BE2C (cell line): ENCODE results near the gene KLF13. TPM values are rescaled to one million over a fixed set of nuclear protein-coding genes. Genes with fewer than 3 reads are reported as not detected.
A peak's percentile ranks its signal among the peaks of the same experiment; 100 is the strongest.

Experiments
- DNase-seq: peaks from one replicate; pipeline ENCODE4 v3.0.0-alpha.2; 2020
- H3K27me3 ChIP-seq: fragments of 250-450 bp; sonication (Bioruptor Pico); 2 replicates; pipeline ENCODE4 v1.5.1; 2020; ENCODE audit warnings: mild to moderate bottlenecking
- H3K36me3 ChIP-seq: fragments of 250-450 bp; sonication (Bioruptor Pico); 2 replicates; pipeline ENCODE4 v1.5.1; 2020; ENCODE audit warnings: mild to moderate bottlenecking
- H3K4me1 ChIP-seq: fragments of 250-450 bp; sonication (Bioruptor Pico); 2 replicates; pipeline ENCODE4 v1.5.1; 2020
- H3K4me3 ChIP-seq: 2 replicates; pipeline ENCODE4 v1.5.1; 2011; ENCODE audit warnings: low read depth, low read length
- H3K9me3 ChIP-seq: fragments of 250-450 bp; sonication (Bioruptor Pico); 2 replicates; pipeline ENCODE4 v1.5.1; 2020
- CTCF ChIP-seq: IDR thresholded peaks from 2 replicates; pipeline ENCODE4 v1.5.1; 2012; ENCODE audit warnings: mild to moderate bottlenecking, low read depth, low read length
- polyA plus RNA-seq: library from polyadenylated mRNA; unstranded; fragments of >200 nt; gene quantifications from one replicate; pipeline ENCODE4 v1.2.1, GENCODE V29; 2012; ENCODE audit warnings: low read depth, missing spikeins; ENCODE audit not compliant: insufficient read length, insufficient read depth

The KLF13 gene
- 88.9 TPM for polyA plus RNA-seq

DNA sequence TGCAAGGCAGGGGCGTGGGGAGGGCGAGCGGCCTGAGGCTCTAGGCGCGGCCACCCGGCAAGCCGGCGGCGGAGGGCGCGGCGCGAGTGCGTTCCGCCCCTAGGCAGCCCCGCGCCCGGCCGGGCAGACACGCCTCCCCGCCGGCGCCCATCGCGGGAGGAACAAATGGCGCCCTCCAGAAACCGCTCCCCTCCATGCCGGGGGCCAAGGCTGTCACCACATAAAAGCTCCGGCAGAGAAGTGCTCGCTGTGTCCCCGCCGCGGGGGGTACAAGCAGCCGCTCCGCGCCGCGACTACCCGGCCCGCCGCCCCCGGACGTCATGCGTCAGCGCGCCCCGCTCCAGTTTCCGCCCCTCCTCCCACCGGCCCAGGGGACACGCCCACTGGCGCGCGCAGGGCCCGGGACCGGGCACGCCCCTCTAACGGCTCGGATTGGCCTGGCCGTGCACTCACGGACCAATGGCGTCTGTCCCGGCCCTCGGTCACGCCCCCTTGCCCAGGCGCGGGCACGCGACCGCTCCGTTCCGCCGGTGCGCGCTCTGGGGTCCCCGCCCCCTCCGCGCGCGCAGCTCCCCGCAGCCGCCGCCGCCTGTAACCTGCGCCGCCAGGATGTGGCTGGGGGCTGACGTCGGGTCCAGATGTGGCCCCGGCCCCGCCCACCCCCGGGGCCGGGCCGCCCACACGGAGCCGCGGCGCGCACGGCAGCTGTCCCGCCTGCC is at the start of gene KLF13:
Gene KLF13 (plus strand): TSS at position 680 of the 719 bp plus-strand sequence. CDS start 378 bp downstream, outside the sequence.
- no peak for TF ChIP-seq CTCF
- H3K36me3 ChIP-seq, result peaks cover 6% of the 10 kb centered on the region
- peaks cover 16% of the 10 kb centered on the region for H3K4me1 ChIP-seq
- no peaks in the 10 kb centered on the region for H3K27me3 ChIP-seq
- no peaks in the 10 kb centered on the region for H3K9me3 ChIP-seq
- peak within 1 kb of the TSS; percentile 73 for H3K4me3 ChIP-seq
- peak; percentile 99 for DNase-seq

GRCh38 chr15:31277335-31278060 is 49.1 kb upstream of the KLF13 start:
- DNase-seq, result no peak
- TF ChIP-seq CTCF, result no peak
- H3K36me3 ChIP-seq, result no peaks in the 10 kb centered on the region
- no peaks in the 10 kb centered on the region for H3K27me3 ChIP-seq
- no peaks in the 10 kb centered on the region for H3K9me3 ChIP-seq
- peaks cover 23% of the 10 kb centered on the region for H3K4me1 ChIP-seq
- H3K4me3 ChIP-seq, result no peak overlapping the region

DNA sequence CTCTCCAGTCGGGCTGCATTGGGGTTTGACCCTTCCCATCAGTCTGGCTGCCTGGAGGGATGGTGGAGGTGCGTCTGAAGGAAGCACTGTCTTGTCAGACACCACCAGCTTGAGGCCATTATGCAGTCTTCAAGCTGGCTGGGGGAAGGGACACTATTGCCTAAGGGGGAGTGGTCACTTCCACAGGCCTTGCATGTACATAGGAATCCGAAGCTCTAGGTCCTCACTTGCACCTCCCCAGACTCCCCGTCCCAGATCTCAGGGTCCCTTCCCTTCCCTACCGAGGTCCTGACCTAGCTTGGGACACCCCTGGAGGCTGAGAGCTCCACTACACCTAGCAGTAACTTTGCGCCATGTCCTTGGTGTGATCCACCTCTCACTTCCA is 48.6 kb upstream of the KLF13 start:
- TF ChIP-seq CTCF, result no peak
- H3K9me3 ChIP-seq, result no peaks in the 10 kb centered on the region
- peaks cover 23% of the 10 kb centered on the region for H3K4me1 ChIP-seq
- H3K36me3 ChIP-seq, result no peaks in the 10 kb centered on the region
- no peak overlapping the region for H3K4me3 ChIP-seq
- DNase-seq, result no peak
- H3K27me3 ChIP-seq, result no peaks in the 10 kb centered on the region

DNA sequence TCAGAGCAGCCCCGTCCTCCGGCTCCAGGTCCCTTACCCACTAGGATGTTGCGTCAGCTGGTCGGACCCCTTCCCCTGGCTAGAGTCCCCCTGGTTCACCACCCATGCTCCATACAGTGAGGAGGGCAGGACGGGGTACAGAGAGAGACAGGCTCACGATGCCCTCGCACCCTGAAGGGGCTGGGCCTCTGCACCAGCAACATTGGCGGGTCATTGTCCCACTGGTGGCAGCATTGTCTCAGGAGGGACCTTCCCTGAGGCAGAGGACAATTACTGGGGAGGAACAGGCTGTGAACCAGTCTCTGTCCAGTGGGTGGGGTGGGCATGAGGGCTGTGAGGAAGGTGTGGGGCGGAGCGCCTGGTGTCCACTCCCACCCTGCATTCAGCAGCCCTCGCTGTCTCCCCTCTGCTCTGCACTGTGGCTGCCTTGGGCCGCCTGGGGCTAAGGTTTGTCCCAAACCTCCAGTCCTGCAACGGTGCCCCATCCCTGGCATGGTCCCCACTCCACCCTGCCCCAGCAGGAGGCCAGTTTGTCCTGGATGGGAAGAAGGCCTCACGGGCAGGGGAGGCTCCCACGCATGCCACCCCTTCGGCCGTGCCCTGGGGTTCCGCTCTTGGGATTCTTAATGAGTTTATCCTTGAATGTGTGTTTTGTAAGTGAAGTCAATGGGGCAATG is 48.0 kb upstream of the KLF13 start:
- no peaks in the 10 kb centered on the region for H3K9me3 ChIP-seq
- no peak for DNase-seq
- H3K27me3 ChIP-seq, result no peaks in the 10 kb centered on the region
- H3K4me3 ChIP-seq, result no peak overlapping the region
- H3K36me3 ChIP-seq, result no peaks in the 10 kb centered on the region
- TF ChIP-seq CTCF, result no peak
- peaks cover 23% of the 10 kb centered on the region for H3K4me1 ChIP-seq

GRCh38 chr15:31279221-31280045 is 47.2 kb upstream of the KLF13 start:
- no peak for DNase-seq
- H3K9me3 ChIP-seq, result no peaks in the 10 kb centered on the region
- no peak overlapping the region for H3K4me3 ChIP-seq
- peaks cover 23% of the 10 kb centered on the region for H3K4me1 ChIP-seq
- no peak for TF ChIP-seq CTCF
- H3K36me3 ChIP-seq, result no peaks in the 10 kb centered on the region
- no peaks in the 10 kb centered on the region for H3K27me3 ChIP-seq
